WERI-Rb-1 (cell line): ENCODE measurements around the gene KRTAP6-2.

Source experiments
- DNase-seq: peaks from one replicate; pipeline ENCODE4 v3.0.0-alpha.2; 2020
- H3K27ac ChIP-seq: fragments of 250-450 bp; sonication (Bioruptor Pico); 2 replicates; pipeline ENCODE4 v1.5.1; 2020; ENCODE audit warnings: mild to moderate bottlenecking, moderate library complexity
- H3K27me3 ChIP-seq: fragments of 250-450 bp; sonication (Bioruptor Pico); 2 replicates; pipeline ENCODE4 v1.5.1; 2021; ENCODE audit warnings: mild to moderate bottlenecking, low read depth, moderate library complexity; ENCODE audit not compliant: insufficient read depth, severe bottlenecking
- H3K36me3 ChIP-seq: fragments of 250-450 bp; sonication (Bioruptor Pico); 2 replicates; pipeline ENCODE4 v1.5.1; 2020; ENCODE audit warnings: mild to moderate bottlenecking, moderate library complexity
- H3K4me3 ChIP-seq: 2 replicates; pipeline ENCODE4 v1.5.1; 2011; ENCODE audit warnings: low read depth, mild to moderate bottlenecking, control low read depth, low read length
- H3K9me3 ChIP-seq: fragments of 250-450 bp; sonication (Bioruptor Pico); 2 replicates; pipeline ENCODE4 v1.5.1; 2021; ENCODE audit warnings: mild to moderate bottlenecking, moderate library complexity; ENCODE audit not compliant: severe bottlenecking
- CTCF ChIP-seq: IDR thresholded peaks from 2 replicates; pipeline ENCODE4 v1.5.1; 2011; ENCODE audit warnings: low read depth, mild to moderate bottlenecking, control low read depth, inconsistent platforms, low read length

KRTAP6-2 gene

GRCh38 chr21:30552782-30553181 lies 45.9 kb downstream of the KRTAP6-2 start:
- peaks cover 55% of the 10 kb centered on the region for H3K27me3 ChIP-seq
- H3K27ac ChIP-seq: no peak overlapping the region
- no peak for DNase-seq
- no peak overlapping the region for H3K4me3 ChIP-seq
- TF ChIP-seq CTCF: no peak
- H3K9me3 ChIP-seq: no peaks in the 10 kb centered on the region
- no peaks in the 10 kb centered on the region for H3K36me3 ChIP-seq
